ENCODE measurements around the gene PODXL2.

PODXL2 gene

DNA sequence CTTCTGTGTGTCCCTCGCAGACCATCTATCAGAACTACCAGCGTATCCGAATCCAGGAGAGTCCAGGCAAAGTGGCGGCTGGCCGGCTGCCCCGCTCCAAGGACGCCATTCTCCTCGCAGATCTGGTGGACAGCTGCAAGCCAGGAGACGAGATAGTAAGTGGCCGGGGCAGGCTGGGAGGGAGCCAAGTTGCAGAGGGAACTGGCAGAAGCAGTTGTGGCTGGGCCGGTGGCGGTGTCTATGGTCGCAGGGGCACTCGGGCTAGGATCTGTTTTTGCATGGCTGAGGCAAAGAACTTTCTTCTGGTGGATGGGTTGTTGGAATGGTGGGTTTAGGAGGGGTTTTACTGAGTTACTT lies 20.6 kb upstream of the PODXL2 start:
- H3K9me3 ChIP-seq (ENCODE audit: severe bottlenecking) = no peaks in the 10 kb centered on the region
- H3K4me3 ChIP-seq (ENCODE audit: low read depth, low read length) = no peak overlapping the region
- TF ChIP-seq, protein P1, sequence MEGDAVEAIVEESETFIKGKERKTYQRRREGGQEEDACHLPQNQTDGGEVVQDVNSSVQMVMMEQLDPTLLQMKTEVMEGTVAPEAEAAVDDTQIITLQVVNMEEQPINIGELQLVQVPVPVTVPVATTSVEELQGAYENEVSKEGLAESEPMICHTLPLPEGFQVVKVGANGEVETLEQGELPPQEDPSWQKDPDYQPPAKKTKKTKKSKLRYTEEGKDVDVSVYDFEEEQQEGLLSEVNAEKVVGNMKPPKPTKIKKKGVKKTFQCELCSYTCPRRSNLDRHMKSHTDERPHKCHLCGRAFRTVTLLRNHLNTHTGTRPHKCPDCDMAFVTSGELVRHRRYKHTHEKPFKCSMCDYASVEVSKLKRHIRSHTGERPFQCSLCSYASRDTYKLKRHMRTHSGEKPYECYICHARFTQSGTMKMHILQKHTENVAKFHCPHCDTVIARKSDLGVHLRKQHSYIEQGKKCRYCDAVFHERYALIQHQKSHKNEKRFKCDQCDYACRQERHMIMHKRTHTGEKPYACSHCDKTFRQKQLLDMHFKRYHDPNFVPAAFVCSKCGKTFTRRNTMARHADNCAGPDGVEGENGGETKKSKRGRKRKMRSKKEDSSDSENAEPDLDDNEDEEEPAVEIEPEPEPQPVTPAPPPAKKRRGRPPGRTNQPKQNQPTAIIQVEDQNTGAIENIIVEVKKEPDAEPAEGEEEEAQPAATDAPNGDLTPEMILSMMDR (IDR thresholded peaks at IDR 0.05; ENCODE audit: low read depth, low read length) = no peak
- DNase-seq = no peak
- H3K27me3 ChIP-seq (ENCODE audit: insufficient read depth, low read depth, severe bottlenecking) = no peaks in the 10 kb centered on the region
- peaks cover 93% of the 10 kb centered on the region for H3K36me3 ChIP-seq
- H3K27ac ChIP-seq = no peak overlapping the region

DNA sequence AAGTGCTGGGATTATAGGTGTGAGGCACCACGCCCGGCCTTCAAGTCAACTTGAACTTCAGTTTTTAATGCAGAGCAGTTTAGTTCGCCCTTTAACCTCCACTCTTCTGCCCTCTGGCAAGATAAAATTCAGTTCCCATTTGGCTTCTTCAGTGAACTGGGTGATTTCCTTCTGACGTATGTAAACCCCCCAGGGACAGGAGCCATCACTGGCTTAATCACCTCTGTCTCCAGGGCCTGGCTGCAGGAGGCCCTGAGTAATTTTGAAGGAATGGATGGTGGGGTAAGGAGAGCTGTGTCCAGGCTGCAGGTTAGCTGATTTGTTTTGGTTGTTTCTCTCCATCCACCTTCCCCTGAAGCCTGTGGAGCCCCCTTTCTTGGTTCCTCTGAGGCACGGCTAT lies 18.9 kb upstream of the PODXL2 start:
- no peak for DNase-seq
- Histone ChIP-seq H3K27me3 (ENCODE audit: insufficient read depth, low read depth, severe bottlenecking) (no peaks in the 10 kb centered on the region), H3K27ac (no peak overlapping the region), H3K36me3 (peaks cover 93% of the 10 kb centered on the region), H3K4me3 (ENCODE audit: low read depth, low read length) (no peak overlapping the region), H3K9me3 (ENCODE audit: severe bottlenecking) (no peaks in the 10 kb centered on the region)
- TF ChIP-seq, protein P1 (IDR thresholded peaks at IDR 0.05; ENCODE audit: low read depth, low read length) = no peak

DNA sequence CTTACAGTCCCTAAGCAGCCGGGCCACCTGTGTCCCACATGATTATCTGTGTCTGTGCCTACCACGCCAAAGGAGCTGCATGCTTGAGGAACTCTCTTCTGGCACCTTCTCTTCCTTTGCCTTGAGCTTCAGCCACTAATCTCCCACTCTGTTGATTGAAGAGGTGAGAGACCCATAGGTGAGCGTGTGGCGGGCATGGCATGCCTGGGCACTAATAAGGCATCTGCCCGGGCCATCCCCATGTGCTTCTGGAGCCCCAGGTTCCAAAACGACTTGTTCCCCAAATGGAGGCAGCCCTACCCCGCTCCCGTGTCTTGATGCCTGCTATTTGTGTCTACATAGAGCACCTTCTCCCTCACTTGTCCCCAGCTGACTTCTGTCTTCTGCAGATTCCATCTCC lies 17.7 kb upstream of the PODXL2 start:
- Histone ChIP-seq H3K27ac (no peak overlapping the region), H3K9me3 (ENCODE audit: severe bottlenecking) (no peaks in the 10 kb centered on the region), H3K4me3 (ENCODE audit: low read depth, low read length) (no peak overlapping the region), H3K36me3 (peaks cover 95% of the 10 kb centered on the region), H3K27me3 (ENCODE audit: insufficient read depth, low read depth, severe bottlenecking) (no peaks in the 10 kb centered on the region)
- TF ChIP-seq, protein P1 (IDR thresholded peaks at IDR 0.05; ENCODE audit: low read depth, low read length) = no peak
- DNase-seq = no peak

DNA sequence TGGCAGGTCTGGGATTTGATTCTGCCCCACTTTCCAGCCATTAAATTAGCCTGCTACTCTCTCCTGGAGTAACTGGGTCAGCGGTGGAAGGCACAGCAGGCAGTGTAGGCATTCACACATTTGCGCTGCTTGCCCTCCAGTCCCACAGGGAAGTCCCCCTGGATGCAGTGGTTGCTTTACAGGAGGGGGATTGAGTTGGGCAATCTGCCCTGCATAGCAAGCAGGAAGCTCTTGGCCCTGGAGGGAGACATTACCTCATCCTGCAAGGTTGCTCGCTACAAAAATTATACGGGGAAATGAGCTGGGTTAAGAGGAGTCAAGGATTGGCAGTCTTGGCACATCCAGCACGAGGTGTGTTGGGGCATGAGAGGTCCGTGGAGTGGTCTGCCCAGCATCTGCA lies 16.0 kb upstream of the PODXL2 start:
- Histone ChIP-seq H3K4me3 (ENCODE audit: low read depth, low read length) (no peak overlapping the region), H3K9me3 (ENCODE audit: severe bottlenecking) (no peaks in the 10 kb centered on the region), H3K36me3 (peaks cover 95% of the 10 kb centered on the region), H3K27me3 (ENCODE audit: insufficient read depth, low read depth, severe bottlenecking) (no peaks in the 10 kb centered on the region), H3K27ac (no peak overlapping the region)
- DNase-seq = no peak
- TF ChIP-seq, protein P1 (IDR thresholded peaks at IDR 0.05; ENCODE audit: low read depth, low read length) = no peak

DNA sequence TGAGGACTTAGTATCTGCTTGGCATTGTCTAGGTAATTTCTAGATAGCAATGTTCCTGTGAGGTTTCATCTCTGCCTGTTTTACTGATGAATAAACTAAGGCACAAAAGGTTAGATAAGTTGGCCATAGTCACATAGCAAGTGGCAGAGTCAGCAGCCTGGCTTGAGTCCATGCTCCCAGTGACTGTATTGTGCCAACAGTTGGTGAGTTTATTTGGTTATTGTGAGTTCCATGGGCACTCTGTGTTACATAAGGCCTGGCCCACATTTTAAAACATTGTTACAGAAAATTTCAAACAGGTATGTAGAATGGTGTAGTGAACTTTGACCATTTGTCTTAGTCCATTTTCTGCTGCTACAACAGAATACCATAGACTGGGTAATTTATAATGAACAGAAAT lies 15.6 kb upstream of the PODXL2 start:
- Histone ChIP-seq H3K9me3 (ENCODE audit: severe bottlenecking) (no peaks in the 10 kb centered on the region), H3K4me3 (ENCODE audit: low read depth, low read length) (no peak overlapping the region), H3K27me3 (ENCODE audit: insufficient read depth, low read depth, severe bottlenecking) (no peaks in the 10 kb centered on the region), H3K36me3 (peaks cover 95% of the 10 kb centered on the region), H3K27ac (no peak overlapping the region)
- TF ChIP-seq, protein P1 (IDR thresholded peaks at IDR 0.05; ENCODE audit: low read depth, low read length) = no peak
- DNase-seq = no peak

DNA sequence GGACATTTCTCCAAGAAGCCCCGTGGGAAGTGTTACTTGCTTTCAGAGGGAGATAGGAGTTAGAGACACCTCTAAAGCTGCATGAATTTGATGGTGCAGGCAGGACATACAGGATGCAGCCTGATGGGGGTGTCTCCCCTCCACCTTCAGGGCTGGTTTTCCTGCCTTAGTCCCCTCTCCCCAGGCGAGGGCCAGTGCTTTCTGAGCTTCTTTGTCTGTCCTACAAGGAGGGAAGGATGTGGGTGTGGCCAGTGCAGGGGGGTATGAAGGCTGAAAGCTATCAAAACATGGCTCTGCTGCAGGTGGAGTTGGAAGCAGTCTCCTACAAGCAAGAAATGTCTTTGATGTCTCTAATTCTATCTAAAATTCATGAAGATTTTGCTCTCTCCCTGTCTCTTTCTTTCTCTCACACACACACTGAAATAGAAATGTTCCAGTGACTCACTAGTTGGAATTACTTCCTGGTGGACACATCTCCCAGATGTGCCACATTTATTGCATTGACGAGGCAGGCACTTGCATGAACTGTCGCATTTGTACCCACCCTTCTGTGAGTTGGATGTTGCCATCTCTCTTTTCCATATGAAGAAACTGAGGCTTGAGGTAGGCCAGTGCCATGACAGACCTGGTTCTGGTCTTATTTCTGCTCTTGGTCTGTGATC lies 13.9 kb upstream of the PODXL2 start:
- Histone ChIP-seq H3K9me3 (ENCODE audit: severe bottlenecking) (no peaks in the 10 kb centered on the region), H3K27me3 (ENCODE audit: insufficient read depth, low read depth, severe bottlenecking) (no peaks in the 10 kb centered on the region), H3K27ac (no peak overlapping the region), H3K36me3 (peaks cover 96% of the 10 kb centered on the region), H3K4me3 (ENCODE audit: low read depth, low read length) (no peak overlapping the region)
- DNase-seq = no peak
- TF ChIP-seq, protein P1 (IDR thresholded peaks at IDR 0.05; ENCODE audit: low read depth, low read length) = no peak

All from WERI-Rb-1 (cell line).